IMR-90 (cell line): ENCODE measurements around the gene PLCG1. TPM values are rescaled to one million over a fixed set of nuclear protein-coding genes. Genes with fewer than 3 reads are reported as not detected.

Experiments
- ATAC-seq: fragments of 200-7000 bp; cut with Tn5 transposase; 2 replicates; pipeline ENCODE4 v1.9.1; 2020; ENCODE audit warnings: low read depth, mild to moderate bottlenecking, moderate library complexity
- BruUV-seq: library from RNA; stranded (reverse); fragments of 400-500 nt; replicated peaks from 2 replicates; lab custom pipeline; 2021; lab: Mats Ljungman, UMichigan
- CTCF ChIA-PET: fragments of 300-600 bp; formaldehyde crosslinking; extraction: SDS; loops from one replicate; lab custom pipeline; 2021; ENCODE audit warnings: antibody characterized with exemption; lab: Yijun Ruan, JAX
- POLR2A ChIA-PET: fragments of 300-600 bp; sonication (Branson Sonifier 250); formaldehyde crosslinking; loops from one replicate; lab custom pipeline; 2022; ENCODE audit warnings: antibody characterized with exemption; ENCODE audit not compliant: unreplicated experiment; lab: Charles Lee
- DNase-seq: peaks from one replicate; pipeline ENCODE4 v3.0.0; 2013
- H2AFZ ChIP-seq: replicated peaks from 2 replicates; pipeline ENCODE3; 2013; ENCODE audit warnings: low read length, mild to moderate bottlenecking; ENCODE audit not compliant: poor library complexity
- H2AK5ac ChIP-seq: 2 replicates; pipeline ENCODE4 v1.6.1; 2013; ENCODE audit warnings: low read depth, low read length, inconsistent platforms
- H2AK9ac ChIP-seq: replicated peaks from 2 replicates; pipeline ENCODE3; 2013; ENCODE audit warnings: mild to moderate bottlenecking, low read depth, low read length, moderate library complexity; ENCODE audit not compliant: poor library complexity
- H2BK120ac ChIP-seq: 2 replicates; pipeline ENCODE4 v1.6.1; 2013; ENCODE audit warnings: low read depth, low read length, inconsistent platforms
- H2BK15ac ChIP-seq: 3 replicates; pipeline ENCODE4 v1.6.1; 2013; ENCODE audit warnings: low read depth, low read length, inconsistent platforms
- H2BK20ac ChIP-seq: 2 replicates; pipeline ENCODE4 v1.6.1; 2013; ENCODE audit warnings: low read depth, mild to moderate bottlenecking, inconsistent platforms, low read length, moderate library complexity
- H2BK5ac ChIP-seq: 2 replicates; pipeline ENCODE4 v1.6.1; 2013; ENCODE audit warnings: mild to moderate bottlenecking, low read depth, low read length, inconsistent platforms; ENCODE audit not compliant: poor library complexity, severe bottlenecking
- H3K14ac ChIP-seq: replicated peaks from 2 replicates; pipeline ENCODE4 v1.6.1; 2013; ENCODE audit warnings: low read depth, low read length, inconsistent platforms
- H3K18ac ChIP-seq: 2 replicates; pipeline ENCODE4 v1.6.1; 2013; ENCODE audit warnings: low read depth, low read length, control low read depth
- H3K23ac ChIP-seq: 2 replicates; pipeline ENCODE4 v1.6.1; 2013; ENCODE audit warnings: low read depth, low read length, inconsistent platforms
- H3K27ac ChIP-seq: 2 replicates; pipeline ENCODE4 v1.5.1; 2013; ENCODE audit warnings: mild to moderate bottlenecking, control low read depth, low read length; ENCODE audit not compliant: insufficient read depth
- H3K27me3 ChIP-seq: 2 replicates; pipeline ENCODE4 v1.6.1; 2013; ENCODE audit warnings: low read length; ENCODE audit not compliant: control insufficient read depth, insufficient read depth
- H3K36me3 ChIP-seq: 2 replicates; pipeline ENCODE4 v1.6.1; 2013; ENCODE audit warnings: low read length, mixed read lengths; ENCODE audit not compliant: control insufficient read depth, insufficient read depth
- H3K4ac ChIP-seq: 2 replicates; pipeline ENCODE4 v1.6.1; 2013; ENCODE audit warnings: low read depth, low read length, inconsistent platforms
- H3K4me1 ChIP-seq: 2 replicates; pipeline ENCODE4 v1.6.1; 2013; ENCODE audit warnings: low read length, mixed read lengths; ENCODE audit not compliant: control insufficient read depth, insufficient read depth
- H3K4me2 ChIP-seq: 2 replicates; pipeline ENCODE4 v1.6.1; 2013; ENCODE audit warnings: low read depth, mild to moderate bottlenecking, control low read depth, low read length, moderate library complexity
- H3K4me3 ChIP-seq: 2 replicates; pipeline ENCODE4 v1.5.1; 2013; ENCODE audit warnings: low read depth, mild to moderate bottlenecking, control low read depth, low read length, moderate library complexity; ENCODE audit not compliant: insufficient read depth
- H3K56ac ChIP-seq: 2 replicates; pipeline ENCODE4 v1.6.1; 2013; ENCODE audit warnings: low read length, inconsistent platforms; ENCODE audit not compliant: insufficient read depth; ENCODE audit errors: extremely low read depth
- H3K79me1 ChIP-seq, 2 experiments: 2 replicates each; pipeline ENCODE4 v1.6.1; 2013; ENCODE audit warnings: low read length in 2 of 2, inconsistent platforms in 1 of 2, low read depth in 1 of 2
- H3K9ac ChIP-seq: 2 replicates; pipeline ENCODE4 v1.6.1; 2013; ENCODE audit warnings: low read depth, low read length, control low read depth
- H3K9me1 ChIP-seq: 2 replicates; pipeline ENCODE4 v1.6.1; 2013; ENCODE audit warnings: low read length, inconsistent platforms; ENCODE audit not compliant: insufficient read depth
- H3K9me3 ChIP-seq: 2 replicates; pipeline ENCODE4 v1.6.1; 2013; ENCODE audit warnings: low read length; ENCODE audit not compliant: control insufficient read depth, insufficient read depth
- H4K20me1 ChIP-seq: 2 replicates; pipeline ENCODE4 v1.6.1; 2013; ENCODE audit warnings: low read length, inconsistent platforms; ENCODE audit not compliant: insufficient read depth
- H4K5ac ChIP-seq: 2 replicates; pipeline ENCODE4 v1.6.1; 2013; ENCODE audit warnings: mild to moderate bottlenecking, low read depth, low read length, control low read depth
- H4K8ac ChIP-seq, 2 experiments: 2 replicates each; pipeline ENCODE4 v1.6.1; 2013; ENCODE audit warnings: low read depth in 2 of 2, low read length in 2 of 2, control low read depth in 1 of 2, inconsistent platforms in 1 of 2
- H4K91ac ChIP-seq: 2 replicates; pipeline ENCODE4 v1.6.1; 2013; ENCODE audit warnings: low read depth, low read length, inconsistent platforms; ENCODE audit not compliant: insufficient read depth
- CEBPB ChIP-seq: IDR thresholded peaks from 2 replicates; pipeline ENCODE4 v1.6.1; 2012; ENCODE audit warnings: low read depth, low read length, improper control_type of control experiment
- CHD1 ChIP-seq: IDR thresholded peaks from 2 replicates; pipeline ENCODE4 v1.6.1; 2012; ENCODE audit warnings: low read depth, low read length, improper control_type of control experiment
- CTCF ChIP-seq: conservative IDR thresholded peaks from 2 replicates; pipeline ENCODE4 v1.5.1; 2012; ENCODE audit warnings: mild to moderate bottlenecking, low read depth, low read length, improper control_type of control experiment
- ELK1 ChIP-seq: fragments of 150-350 bp; IDR thresholded peaks from 2 replicates; pipeline ENCODE4 v1.6.1; 2016; ENCODE audit warnings: low read depth, mild to moderate bottlenecking, low read length, moderate library complexity, borderline replicate concordance
- FOS ChIP-seq: fragments of 150-350 bp; IDR thresholded peaks from 2 replicates; pipeline ENCODE4 v1.6.1; 2016; ENCODE audit warnings: low read depth, low read length
- MAFK ChIP-seq: IDR thresholded peaks from 2 replicates; pipeline ENCODE4 v1.6.1; 2012; ENCODE audit warnings: low read depth, low read length, improper control_type of control experiment
- MAZ ChIP-seq: IDR thresholded peaks from 2 replicates; pipeline ENCODE4 v1.6.1; 2012; ENCODE audit warnings: low read depth, mild to moderate bottlenecking, low read length, improper control_type of control experiment, moderate library complexity, borderline replicate concordance
- MXI1 ChIP-seq: IDR thresholded peaks from 2 replicates; pipeline ENCODE4 v1.6.1; 2012; ENCODE audit warnings: low read depth, mild to moderate bottlenecking, low read length, moderate library complexity, borderline replicate concordance
- NFE2L2 ChIP-seq: fragments of 150-350 bp; IDR thresholded peaks from 2 replicates; pipeline ENCODE4 v1.6.1; 2016; ENCODE audit warnings: low read depth, mild to moderate bottlenecking, low read length
- POLR2A ChIP-seq: IDR thresholded peaks from 2 replicates; pipeline ENCODE4 v1.6.1; 2012; ENCODE audit warnings: mild to moderate bottlenecking, low read depth, low read length
- RAD21 ChIP-seq: IDR thresholded peaks from 2 replicates; pipeline ENCODE4 v1.6.1; 2012; ENCODE audit warnings: low read length, improper control_type of control experiment
- RFX5 ChIP-seq: IDR thresholded peaks from 2 replicates; pipeline ENCODE4 v1.8.0; 2012; ENCODE audit warnings: low read depth, mild to moderate bottlenecking, low read length, moderate library complexity
- WGBS, 2 experiments: methylation state at CpG; one replicate each; pipeline versions ENCODE4 v1.1.5 to v1.1.7; 2013; ENCODE audit warnings: missing lambda C conversion rate in 2 of 2; ENCODE audit not compliant: insufficient read length in 1 of 2; ENCODE audit errors: extremely low coverage in 2 of 2; 5-methylcytosine and 5-hydroxymethylcytosine counted together
- dilution Hi-C: fragments of 300-500 bp; cut with HindIII; formaldehyde crosslinking; loops from one replicate; pipeline ENCODE4 v1.14.3; 2018; ENCODE audit warnings: low sequenced_read_pairs; ENCODE audit not compliant: unreplicated experiment
- in situ Hi-C: fragments of 300-500 bp; cut with MboI; formaldehyde crosslinking; loops from 3 replicates; pipeline ENCODE4 v1.14.3; 2019; ENCODE audit warnings: low sequenced_read_pairs, inconsistent platforms, mixed read lengths
- intact Hi-C: fragments of 100-400 bp; cut with micrococcal nuclease; formaldehyde crosslinking; loops from 2 replicates; pipeline ENCODE4 v1.10.0; 2022
- polyA plus RNA-seq, 3 experiments: library from polyadenylated mRNA; depleted of rRNA; stranded (reverse); fragments of >200 nt; gene quantifications; 2 replicates each; pipeline ENCODE4 v1.2.3, GENCODE V29; 2012; ENCODE audit warnings: low replicate concordance in 1 of 3
- total RNA-seq: library from RNA; depleted of rRNA; stranded (reverse); fragments of >200 nt; gene quantifications from 2 replicates; pipeline ENCODE4 v1.2.3, GENCODE V29; 2012

The PLCG1 gene
- total and polyA plus RNA-seq, 2 of the 4 experiments (the other 2 are of a cell fraction): 59.1 to 69.1 TPM

GRCh38 chr20:41125530-41126457, 11.5 kb upstream of the PLCG1 start:
- Histone ChIP-seq H4K91ac (no peak overlapping the region), H4K20me1 (no peaks in the 10 kb centered on the region; the same call in 1 of the 2 replicates), H3K4me1 (no peaks in the 10 kb centered on the region), H3K27me3 (no peaks in the 10 kb centered on the region), H4K8ac (no peak overlapping the region), H3K14ac (no peak overlapping the region), H3K9ac (no peak overlapping the region), H2AK5ac (no peak overlapping the region), H3K9me3 (no peaks in the 10 kb centered on the region), H3K4ac (no peak overlapping the region), H3K9me1 (peaks cover 7% of the 10 kb centered on the region; the same call in 1 of the 2 replicates), H3K23ac (no peak overlapping the region), H3K27ac (no peak overlapping the region), H3K18ac (no peak overlapping the region), H3K56ac (no peak overlapping the region), H3K4me2 (no peak overlapping the region), H3K4me3 (no peak overlapping the region), H2AK9ac (no peak overlapping the region), H3K79me1 (peaks cover 0 to 16% of the 10 kb centered on the region in 2 experiments; a peak in 2 of 4 replicates), H3K36me3 (peaks cover 48% of the 10 kb centered on the region), H2BK5ac (no peak overlapping the region), H4K5ac (no peak overlapping the region), H2AFZ (no peak overlapping the region), H2BK20ac (no peak overlapping the region), H2BK15ac (no peak overlapping the region; the same call in 2 of the 3 replicates), H2BK120ac (no peak overlapping the region)
- in situ Hi-C loops (no loop called here), intact Hi-C loops (no loop called here), dilution Hi-C loops (no loop called here)
- TF ChIP-seq FOS: no peak
- no peak for TF ChIP-seq CEBPB
- no peak for TF ChIP-seq POLR2A
- no peak for TF ChIP-seq RAD21
- no peak for TF ChIP-seq MXI1
- no peak for TF ChIP-seq ELK1
- no peak for TF ChIP-seq CHD1
- TF ChIP-seq MAZ: no peak
- TF ChIP-seq MAFK: no peak
- no peak for TF ChIP-seq RFX5
- TF ChIP-seq CTCF: no peak
- no peak for TF ChIP-seq NFE2L2
- DNase-seq: no peak
- POLR2A ChIA-PET: no interaction called here
- CTCF ChIA-PET: no interaction called here
- no CpG with 5 or more reads among the region's 6 CpGs for WGBS, 2 experiments
- no peak for ATAC-seq
- no TSS peak for BruUV-seq
